ENCODE measurements around the gene ACTR3C.

DNA sequence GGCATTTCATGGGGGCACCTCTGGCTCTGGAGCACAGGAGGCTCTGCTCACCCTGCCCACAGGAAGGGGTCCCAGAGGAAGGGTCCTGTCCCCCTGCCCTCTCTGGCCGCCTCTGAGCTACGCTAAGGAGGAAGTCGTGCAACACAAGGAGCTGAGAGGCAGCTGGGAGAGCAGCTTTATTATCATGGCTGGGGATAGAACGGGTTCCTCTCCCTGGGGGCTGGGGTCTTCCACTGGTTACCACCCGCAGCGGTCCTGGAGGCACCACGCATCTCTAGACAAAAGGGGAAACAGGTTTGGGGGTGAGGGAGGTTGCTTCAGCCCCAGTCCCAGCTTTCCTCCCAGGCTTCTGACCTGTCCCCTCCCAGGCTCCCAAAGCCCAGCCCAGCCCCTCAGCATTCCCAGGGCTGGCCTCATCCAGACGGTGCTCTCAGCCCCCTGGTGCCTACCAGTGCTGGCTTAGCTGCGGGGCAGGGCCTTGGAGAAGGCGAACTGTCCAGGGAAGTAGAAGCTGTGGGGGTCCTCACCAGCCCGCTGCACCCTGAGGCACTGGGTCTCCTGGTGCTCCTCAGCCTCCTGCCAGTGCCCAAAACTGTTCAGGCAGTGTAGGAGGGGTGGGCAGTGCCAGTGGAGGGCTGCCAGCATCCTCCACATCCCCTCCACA is 15.0 kb upstream of the ACTR3C start:
- TF ChIP-seq CTCF (IDR thresholded peaks at IDR 0.05) (no peak), EZH2 (IDR thresholded peaks at IDR 0.05; ENCODE audit: borderline replicate concordance, insufficient read depth, low read depth, low read length, poor library complexity, severe bottlenecking) (no peak)
